ENCODE results near the gene ABHD4. TPM values are rescaled to one million over a fixed set of nuclear protein-coding genes. Genes with fewer than 3 reads are reported as not detected.
A peak's percentile ranks its signal among the peaks of the same experiment; 100 is the strongest.
"Not testable (repeated sequence)": the region's sequence is repeated elsewhere in the genome, so short reads cannot be mapped to it uniquely, and the experiment has no call there.

The ABHD4 gene
- total RNA-seq, 2 experiments from 2014 or later = 11.8 to 13.8 TPM

GRCh38 chr14:22566266-22566665, 31.8 kb upstream of the ABHD4 start:
- CTCF ChIA-PET = interaction anchor here (1.7 to 14.7 kb wide), 4 partner anchors 13 to 287 kb away, joined by 3 to 642 read pairs (median 88); partner anchors contain the start of gene DAD1
- DNase-seq; H3K9me3 Mint-ChIP-seq (ENCODE audit: low read depth); ATAC-seq; H3K27me3 Mint-ChIP-seq: not testable (repeated sequence)
- peak overlapping the region; percentile 43 for H3K4me3 Mint-ChIP-seq
- peak overlapping the region; percentile 94 for H3K27ac Mint-ChIP-seq
- peaks cover 41% of the 10 kb centered on the region for H3K36me3 Mint-ChIP-seq
- H3K4me1 Mint-ChIP-seq = peaks cover 86% of the 10 kb centered on the region

- ATAC-seq = no peak
Observed at GRCh38 chr14:22566845-22567244, 31.3 kb upstream of the ABHD4 start.

GRCh38 chr14:22567437-22567836, 30.7 kb upstream of the ABHD4 start:
- DNase-seq = peak; percentile 67
- H3K27ac Mint-ChIP-seq = peak overlapping the region; percentile 94
- H3K4me1 Mint-ChIP-seq = peaks cover 76% of the 10 kb centered on the region
- peak overlapping the region; percentile 61 for H3K4me3 Mint-ChIP-seq
- H3K36me3 Mint-ChIP-seq = peaks cover 43% of the 10 kb centered on the region
- peak; percentile 14 for ATAC-seq
- CTCF ChIA-PET = interaction anchor here (0.8 to 14.7 kb wide), 11 partner anchors 14 to 1112 kb away, joined by 3 to 642 read pairs (median 4); partner anchors contain the start of genes CHD8 and DAD1
- no peaks in the 10 kb centered on the region for H3K27me3 Mint-ChIP-seq
- H3K9me3 Mint-ChIP-seq (ENCODE audit: low read depth) = no peaks in the 10 kb centered on the region

More at GRCh38 chr14:22566845-22567244, 31.3 kb upstream of the ABHD4 start:
- peak overlapping the region; percentile 94 for H3K27ac Mint-ChIP-seq
- DNase-seq = no peak
- no peaks in the 10 kb centered on the region for H3K9me3 Mint-ChIP-seq (ENCODE audit: low read depth)
- CTCF ChIA-PET = interaction anchor here (0.9 to 14.7 kb wide), 9 partner anchors 13 to 1111 kb away, joined by 3 to 642 read pairs (median 3); partner anchors contain the start of genes CHD8 and DAD1
- no peaks in the 10 kb centered on the region for H3K27me3 Mint-ChIP-seq
- peaks cover 80% of the 10 kb centered on the region for H3K4me1 Mint-ChIP-seq
- H3K36me3 Mint-ChIP-seq = peaks cover 41% of the 10 kb centered on the region
- H3K4me3 Mint-ChIP-seq = peak overlapping the region; percentile 61

- no peak for ATAC-seq
- H3K4me1 Mint-ChIP-seq = peaks cover 74% of the 10 kb centered on the region
- peak overlapping the region; percentile 81 for H3K4me3 Mint-ChIP-seq
- no peaks in the 10 kb centered on the region for H3K27me3 Mint-ChIP-seq
- peak overlapping the region; percentile 95 for H3K27ac Mint-ChIP-seq
- DNase-seq = no peak
- peaks cover 49% of the 10 kb centered on the region for H3K36me3 Mint-ChIP-seq
- CTCF ChIA-PET = interaction anchor here (0.7 to 14.7 kb wide), 49 partner anchors 16 to 846 kb away, joined by 3 to 642 read pairs (median 6); partner anchors contain the start of genes ABHD4, AJUBA, DAD1 and LRP10
- H3K9me3 Mint-ChIP-seq (ENCODE audit: low read depth) = no peaks in the 10 kb centered on the region
Observed at GRCh38 chr14:22569106-22569736, 28.9 kb upstream of the ABHD4 start.

GRCh38 chr14:22569737-22570131, 28.4 kb upstream of the ABHD4 start:
- ATAC-seq (peak; percentile 2), DNase-seq (no peak)
- CTCF ChIA-PET = interaction anchor here (0.6 to 14.7 kb wide), 109 partner anchors 16 to 1071 kb away, joined by 3 to 642 read pairs (median 5); partner anchors contain the start of genes ABHD4, AJUBA, CDH24 and DAD1
- Mint-ChIP-seq H3K27ac (peak overlapping the region; percentile 95), H3K4me1 (peaks cover 73% of the 10 kb centered on the region), H3K4me3 (peak overlapping the region; percentile 81), H3K9me3 (ENCODE audit: low read depth) (no peaks in the 10 kb centered on the region), H3K27me3 (no peaks in the 10 kb centered on the region), H3K36me3 (peaks cover 49% of the 10 kb centered on the region)

DNA sequence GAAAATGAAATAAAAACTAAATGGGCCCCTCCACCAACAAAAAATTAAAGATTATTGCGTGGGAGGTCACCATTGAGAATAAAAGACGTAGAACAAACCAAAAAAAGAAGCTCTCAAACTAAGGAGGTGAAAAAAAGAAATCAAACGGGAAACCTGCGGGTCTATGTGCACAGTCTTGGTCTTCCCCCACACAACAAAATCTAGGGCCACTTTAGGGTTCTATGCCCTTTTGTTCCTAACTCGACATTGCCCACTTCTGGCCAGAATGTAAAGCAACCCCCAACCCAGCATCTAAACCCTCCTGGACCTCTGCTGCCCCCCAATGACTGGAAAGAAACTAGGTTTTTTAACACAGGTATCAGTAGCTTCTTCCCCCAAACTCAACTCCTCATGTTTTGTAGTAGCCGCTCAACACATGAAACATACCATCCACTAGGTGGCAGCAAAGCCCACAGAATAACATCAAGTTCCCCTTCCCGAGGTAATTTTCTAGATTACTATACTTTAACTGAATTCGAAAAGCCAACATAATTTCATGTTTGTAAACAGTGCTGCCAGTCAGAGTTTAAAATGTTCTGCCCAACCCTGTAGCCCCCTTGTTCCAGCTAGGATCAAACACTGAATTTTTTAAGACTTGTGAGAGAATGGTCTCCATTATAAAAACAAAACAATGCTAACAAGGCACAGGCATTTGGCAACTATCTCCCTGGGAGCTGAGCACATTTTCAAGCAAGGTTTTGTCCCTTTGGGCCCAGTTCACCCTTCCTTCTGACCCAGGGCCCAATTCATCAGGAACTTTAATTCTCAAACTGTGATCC, 27.8 kb upstream of the ABHD4 start:
- CTCF ChIA-PET = interaction anchor here (0.6 to 14.7 kb wide), 117 partner anchors 15 to 1072 kb away, joined by 3 to 642 read pairs (median 4); partner anchors contain the start of genes ABHD4, AJUBA, CDH24 and DAD1
- H3K27ac Mint-ChIP-seq = peak overlapping the region; percentile 95
- no peaks in the 10 kb centered on the region for H3K27me3 Mint-ChIP-seq
- no peaks in the 10 kb centered on the region for H3K9me3 Mint-ChIP-seq (ENCODE audit: low read depth)
- H3K4me3 Mint-ChIP-seq = peak overlapping the region; percentile 81
- H3K4me1 Mint-ChIP-seq = peaks cover 67% of the 10 kb centered on the region
- peaks cover 48% of the 10 kb centered on the region for H3K36me3 Mint-ChIP-seq
- ATAC-seq (peak; percentile 85), DNase-seq (peak; percentile 94)

DNA sequence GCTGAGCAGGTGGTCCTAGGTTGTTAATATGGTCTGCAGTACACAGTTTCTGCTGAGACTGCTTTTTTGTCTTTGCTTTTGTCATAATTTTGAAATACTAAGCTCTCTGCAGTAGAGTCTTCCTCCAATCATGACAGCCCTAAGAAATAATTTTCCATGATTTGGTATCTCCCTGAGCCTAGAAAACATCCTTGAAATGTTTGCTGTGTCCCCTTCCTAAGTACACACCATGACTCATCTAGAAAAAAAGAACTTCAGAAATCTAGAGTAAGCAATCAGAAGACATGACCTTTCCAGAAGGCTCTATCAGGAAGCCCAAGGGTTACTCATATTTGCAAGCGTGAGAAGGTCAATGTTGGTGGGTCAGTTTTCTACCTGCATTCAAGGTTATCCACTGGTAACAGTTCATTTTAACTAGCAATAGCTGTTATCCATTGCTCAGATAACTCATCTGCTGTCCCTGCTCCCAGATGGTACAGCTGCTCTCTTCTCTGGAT, 25.5 kb upstream of the ABHD4 start:
- ATAC-seq (no peak), DNase-seq (no peak)
- no peak overlapping the region for H3K4me3 Mint-ChIP-seq
- H3K36me3 Mint-ChIP-seq = peaks cover 50% of the 10 kb centered on the region
- H3K27me3 Mint-ChIP-seq = no peaks in the 10 kb centered on the region
- peak overlapping the region; percentile 31 for H3K27ac Mint-ChIP-seq
- H3K9me3 Mint-ChIP-seq (ENCODE audit: low read depth) = no peaks in the 10 kb centered on the region
- H3K4me1 Mint-ChIP-seq = peaks cover 55% of the 10 kb centered on the region
- CTCF ChIA-PET = interaction anchor here (1.1 to 14.7 kb wide), 12 partner anchors 13 to 412 kb away, joined by 3 to 642 read pairs (median 38); partner anchors contain the start of genes ABHD4, AJUBA, DAD1 and REM2

- CTCF ChIA-PET = interaction anchor here (0.8 to 10.1 kb wide), 4 partner anchors 11 to 284 kb away, joined by 3 to 172 read pairs (median 54); partner anchors contain the start of gene DAD1
- DNase-seq = no peak
- Mint-ChIP-seq H3K4me3 (no peak overlapping the region), H3K27ac (no peak overlapping the region), H3K9me3 (ENCODE audit: low read depth) (no peaks in the 10 kb centered on the region), H3K4me1 (peaks cover 53% of the 10 kb centered on the region), H3K36me3 (peaks cover 51% of the 10 kb centered on the region), H3K27me3 (no peaks in the 10 kb centered on the region)
- no peak for ATAC-seq
Observed at GRCh38 chr14:22573804-22574203, 24.3 kb upstream of the ABHD4 start.

DNA sequence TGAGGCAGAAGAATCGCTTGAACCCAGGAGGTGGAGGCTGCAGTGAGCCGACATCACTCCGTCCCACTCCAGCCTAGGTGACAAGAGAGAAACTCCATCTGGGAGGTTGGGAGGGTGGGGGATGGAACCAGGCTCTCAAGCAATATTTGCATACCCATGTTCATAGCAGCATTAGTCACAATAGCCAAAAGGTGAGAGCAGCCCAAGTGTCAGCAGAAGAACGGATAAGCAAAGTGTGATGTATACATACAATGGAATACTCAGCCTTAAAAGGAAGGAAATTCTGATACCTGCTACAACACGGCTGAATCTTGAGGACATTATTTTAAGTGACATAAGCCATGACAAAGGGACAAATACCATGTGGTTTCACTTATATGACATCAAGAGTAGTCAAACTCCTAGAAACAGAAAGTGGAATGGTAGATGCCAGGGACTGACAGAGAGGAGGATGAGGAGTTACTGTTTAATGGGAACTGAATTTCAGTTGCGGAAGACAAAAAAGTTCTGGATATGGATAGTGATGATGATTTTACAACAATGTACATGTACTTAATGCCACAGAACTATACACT, 20.7 kb upstream of the ABHD4 start:
- Mint-ChIP-seq H3K4me1 (peaks cover 53% of the 10 kb centered on the region), H3K9me3 (ENCODE audit: low read depth) (no peaks in the 10 kb centered on the region), H3K4me3 (no peak overlapping the region), H3K27ac (no peak overlapping the region), H3K36me3 (peaks cover 44% of the 10 kb centered on the region), H3K27me3 (no peaks in the 10 kb centered on the region)
- CTCF ChIA-PET = no interaction called here
- no peak for ATAC-seq
- DNase-seq = no peak

DNA sequence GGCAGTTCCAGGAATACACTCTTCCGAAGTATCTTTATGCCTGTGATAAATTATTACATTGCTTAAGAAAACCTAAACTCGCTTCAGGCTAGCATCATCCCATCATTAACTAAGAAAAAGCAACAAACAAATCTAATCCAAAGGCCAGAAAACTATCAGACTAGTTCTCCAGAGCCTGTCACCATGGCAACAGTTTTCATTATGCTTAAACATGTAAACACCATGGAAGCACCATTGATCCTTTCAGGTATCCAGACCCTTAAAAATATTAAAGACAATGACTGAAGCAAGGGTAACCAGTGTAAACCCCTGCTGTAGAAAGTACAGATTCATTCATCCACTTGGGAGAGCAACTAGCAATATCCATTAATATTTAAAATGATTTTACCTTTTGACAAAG, 18.9 kb upstream of the ABHD4 start:
- Mint-ChIP-seq H3K27ac (peak overlapping the region; percentile 1), H3K27me3 (no peaks in the 10 kb centered on the region), H3K9me3 (ENCODE audit: low read depth) (no peaks in the 10 kb centered on the region), H3K4me1 (peaks cover 56% of the 10 kb centered on the region), H3K4me3 (no peak overlapping the region), H3K36me3 (peaks cover 39% of the 10 kb centered on the region)
- no peak for DNase-seq
- CTCF ChIA-PET = interaction anchor here (2.3 to 14.7 kb wide), 2 partner anchors 9 to 10 kb away, joined by 11 to 172 read pairs; partner anchors contain the start of gene DAD1
- no peak for ATAC-seq

DNA sequence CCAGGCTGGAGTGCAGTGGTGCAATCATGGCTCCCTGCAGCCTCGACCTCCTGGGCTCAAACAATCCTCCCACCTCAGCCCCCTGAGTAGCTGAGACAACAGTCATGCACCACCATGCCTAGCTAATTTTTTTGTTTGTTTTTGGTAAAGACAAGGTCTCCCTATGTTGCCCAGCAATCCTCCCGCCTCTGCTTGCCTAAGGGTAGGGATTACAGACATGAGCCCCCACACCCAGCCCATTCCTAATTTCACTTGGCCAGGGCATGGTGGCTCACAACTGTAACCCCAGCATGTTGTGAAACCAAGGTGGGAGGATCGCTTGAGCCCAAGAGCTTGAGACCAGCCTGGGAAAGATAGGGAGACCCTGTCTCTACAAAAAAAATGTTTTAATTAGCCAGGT, 18.2 kb upstream of the ABHD4 start:
- Mint-ChIP-seq H3K9me3 (ENCODE audit: low read depth) (no peaks in the 10 kb centered on the region), H3K4me3 (no peak overlapping the region)

GRCh38 chr14:22580625-22581024, 17.5 kb upstream of the ABHD4 start:
- Mint-ChIP-seq H3K4me1 (peaks cover 66% of the 10 kb centered on the region), H3K9me3 (ENCODE audit: low read depth) (no peaks in the 10 kb centered on the region), H3K27ac (no peak overlapping the region), H3K4me3 (no peak overlapping the region), H3K27me3 (no peaks in the 10 kb centered on the region), H3K36me3 (peaks cover 33% of the 10 kb centered on the region)
- no peak for DNase-seq
- CTCF ChIA-PET = interaction anchor here (14.7 kb wide), 1 partner anchor 11 kb away, joined by 172 read pairs; no protein-coding TSS in a partner anchor
- ATAC-seq = no peak

More for the DNA sequence above, 18.2 kb upstream of the ABHD4 start:
- Mint-ChIP-seq H3K27ac (no peak overlapping the region), H3K36me3 (peaks cover 34% of the 10 kb centered on the region), H3K27me3 (no peaks in the 10 kb centered on the region), H3K4me1 (peaks cover 58% of the 10 kb centered on the region)
- ATAC-seq (no peak), DNase-seq (no peak)
- CTCF ChIA-PET = interaction anchor here (2.3 to 14.7 kb wide), 2 partner anchors 9 to 10 kb away, joined by 11 to 172 read pairs; partner anchors contain the start of gene DAD1

All from activated CD8-positive, alpha-beta memory T cell treated with anti-CD3 and anti-CD28 coated beads, Interleukin-2, amount 10 ng/mL, durations not matched to agents 7 days and 5 days (primary cell).